ENCODE measurements around the gene DKK3. TPM values are rescaled to one million over a fixed set of nuclear protein-coding genes. Genes with fewer than 3 reads are reported as not detected.

Gene DKK3
- total RNA-seq, 1 donor from 2014 or later, result 307 TPM

- Mint-ChIP-seq H3K4me1 (ENCODE audit: low read depth, unreplicated experiment) (peaks cover 63% of the 10 kb centered on the region), H3K9me3 (ENCODE audit: unreplicated experiment) (no peaks in the 10 kb centered on the region), H3K36me3 (ENCODE audit: low read depth, unreplicated experiment) (peaks cover 36% of the 10 kb centered on the region), H3K4me3 (ENCODE audit: unreplicated experiment) (no peak overlapping the region), H3K27ac (ENCODE audit: unreplicated experiment) (no peak overlapping the region), H3K27me3 (ENCODE audit: low read depth, unreplicated experiment) (no peaks in the 10 kb centered on the region)
- TF ChIP-seq CTCF (IDR thresholded peaks at IDR 0.05; ENCODE audit: insufficient read depth, low read depth, low read length), result no peak
- no peak for TF ChIP-seq EZH2 (IDR thresholded peaks at IDR 0.05; ENCODE audit: insufficient read depth, low read length)
- H2AFZ ChIP-seq (ENCODE audit: low read depth, low read length), result no peak overlapping the region
- H3K9me3 ChIP-seq (ENCODE audit: insufficient read depth, low read depth, low read length), result no peaks in the 10 kb centered on the region
- peaks cover 20% of the 10 kb centered on the region for H3K36me3 ChIP-seq (ENCODE audit: insufficient read depth, low read length)
- DNase-seq (ENCODE audit: low read depth), result no peak
- H3K4me3 ChIP-seq (ENCODE audit: insufficient read depth, low read depth, low read length), result no peak overlapping the region
- no peak overlapping the region for H3K27ac ChIP-seq (ENCODE audit: low read depth, low read length)
- H4K20me1 ChIP-seq (ENCODE audit: insufficient read depth, low read length), result no peaks in the 10 kb centered on the region
- peaks cover 48% of the 10 kb centered on the region for H3K4me1 ChIP-seq (ENCODE audit: insufficient read depth, low read length)
- no peaks in the 10 kb centered on the region for H3K27me3 ChIP-seq (ENCODE audit: insufficient read depth, low read length)
- H3K4me2 ChIP-seq (ENCODE audit: low read length), result no peak overlapping the region
- no peak overlapping the region for H3K9ac ChIP-seq (ENCODE audit: low read length)
- FAIRE-seq, result no peak
- H3K79me2 ChIP-seq (ENCODE audit: insufficient read depth, low read length), result peaks cover 10% of the 10 kb centered on the region
These were observed 12.8 kb downstream of the DKK3 start for GRCh38 chr11:11995601-11996000.

- Mint-ChIP-seq H3K36me3 (ENCODE audit: low read depth, unreplicated experiment) (peaks cover 37% of the 10 kb centered on the region), H3K27me3 (ENCODE audit: low read depth, unreplicated experiment) (no peaks in the 10 kb centered on the region), H3K4me3 (ENCODE audit: unreplicated experiment) (peak overlapping the region; percentile 51), H3K27ac (ENCODE audit: unreplicated experiment) (peak overlapping the region; percentile 93), H3K4me1 (ENCODE audit: low read depth, unreplicated experiment) (peaks cover 73% of the 10 kb centered on the region), H3K9me3 (ENCODE audit: unreplicated experiment) (no peaks in the 10 kb centered on the region)
- H3K36me3 ChIP-seq (ENCODE audit: insufficient read depth, low read length), result peaks cover 20% of the 10 kb centered on the region
- peaks cover 17% of the 10 kb centered on the region for H3K79me2 ChIP-seq (ENCODE audit: insufficient read depth, low read length)
- H3K9me3 ChIP-seq (ENCODE audit: insufficient read depth, low read depth, low read length), result no peaks in the 10 kb centered on the region
- H4K20me1 ChIP-seq (ENCODE audit: insufficient read depth, low read length), result no peaks in the 10 kb centered on the region
- peak overlapping the region; percentile 63 for H2AFZ ChIP-seq (ENCODE audit: low read depth, low read length)
- DNase-seq (ENCODE audit: low read depth), result peak; percentile 82
- H3K27ac ChIP-seq (ENCODE audit: low read depth, low read length), result peak overlapping the region; percentile 82
- H3K9ac ChIP-seq (ENCODE audit: low read length), result peak overlapping the region; percentile 63
- H3K27me3 ChIP-seq (ENCODE audit: insufficient read depth, low read length), result no peaks in the 10 kb centered on the region
- H3K4me1 ChIP-seq (ENCODE audit: insufficient read depth, low read length), result peaks cover 56% of the 10 kb centered on the region
- TF ChIP-seq EZH2 (IDR thresholded peaks at IDR 0.05; ENCODE audit: insufficient read depth, low read length), result no peak
- TF ChIP-seq CTCF (IDR thresholded peaks at IDR 0.05; ENCODE audit: insufficient read depth, low read depth, low read length), result no peak
- FAIRE-seq, result no peak
- peak overlapping the region; percentile 1 for H3K4me3 ChIP-seq (ENCODE audit: insufficient read depth, low read depth, low read length)
- H3K4me2 ChIP-seq (ENCODE audit: low read length), result peak overlapping the region; percentile 71
These were observed 14.6 kb downstream of the DKK3 start for GRCh38 chr11:11993839-11994238.
